Measurements from ENCODE around the gene TRAPPC12. TPM values are rescaled to one million over a fixed set of nuclear protein-coding genes. Genes with fewer than 3 reads are reported as not detected.
A peak's percentile ranks its signal among the peaks of the same experiment; 100 is the strongest.

Gene TRAPPC12
- total and polyA plus RNA-seq, 7 experiments from 2014 or later, result 29.8 to 160 (median 104) TPM

DNA sequence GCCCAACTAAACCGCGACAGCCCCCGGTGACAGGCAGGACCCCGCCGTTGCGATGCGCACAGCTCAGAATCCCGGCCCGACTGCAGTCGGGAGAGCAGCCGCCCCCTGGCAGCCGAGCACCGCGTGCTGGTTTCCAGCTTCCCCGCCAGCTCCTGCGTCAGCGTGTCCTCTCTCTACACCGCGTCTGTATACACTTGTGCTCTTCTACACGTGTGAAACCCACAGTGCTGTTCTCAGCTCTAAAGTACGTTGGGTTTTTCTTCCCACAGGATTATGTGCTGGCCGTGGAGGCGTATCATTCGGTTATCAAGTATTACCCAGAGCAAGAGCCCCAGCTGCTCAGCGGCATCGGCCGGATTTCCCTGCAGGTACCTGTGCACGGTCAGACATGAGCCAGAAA, 85.8 kb downstream of the TRAPPC12 start:
- Histone ChIP-seq H3K36me3 (ENCODE audit: control insufficient read depth in 2 of 3, insufficient read depth in 3 of 3, low read length in 3 of 3) (peaks cover 0 to 84% (median 11%) of the 10 kb centered on the region in 3 experiments), H3K4me1 (ENCODE audit: control insufficient read depth in 2 of 2, insufficient read depth in 2 of 2, low read length in 2 of 2) (peaks cover 0 to 5% of the 10 kb centered on the region in 2 donors), H3K27me3 (ENCODE audit: control insufficient read depth in 2 of 2, insufficient read depth in 2 of 2, low read length in 2 of 2) (no peaks in the 10 kb centered on the region), H3K4me3 (ENCODE audit: low read length) (no peak overlapping the region), H3K9me3 (ENCODE audit: control insufficient read depth in 2 of 3, low read length in 3 of 3) (no peaks in the 10 kb centered on the region), H3K27ac (ENCODE audit: low read depth, low read length) (no peak overlapping the region)
- Mint-ChIP-seq H3K4me1 (peaks cover 4 to 20% (median 14%) of the 10 kb centered on the region in 7 donors), H3K27ac (no peak overlapping the region), H3K9me3 (no peaks in the 10 kb centered on the region), H3K27me3 (no peaks in the 10 kb centered on the region), H3K36me3 (peaks cover 0 to 50% (median 18%) of the 10 kb centered on the region in 5 donors), H3K4me3 (no peak overlapping the region)
- CTCF ChIA-PET, result interaction anchor here (0.9 kb wide), 1 partner anchor 122 kb away, joined by 4 read pairs; no protein-coding TSS in a partner anchor
- no peak for DNase-seq
- intact Hi-C loops (cut with micrococcal nuclease), result no loop called here
- POLR2A ChIA-PET, result no interaction called here
- ATAC-seq, result no peak

DNA sequence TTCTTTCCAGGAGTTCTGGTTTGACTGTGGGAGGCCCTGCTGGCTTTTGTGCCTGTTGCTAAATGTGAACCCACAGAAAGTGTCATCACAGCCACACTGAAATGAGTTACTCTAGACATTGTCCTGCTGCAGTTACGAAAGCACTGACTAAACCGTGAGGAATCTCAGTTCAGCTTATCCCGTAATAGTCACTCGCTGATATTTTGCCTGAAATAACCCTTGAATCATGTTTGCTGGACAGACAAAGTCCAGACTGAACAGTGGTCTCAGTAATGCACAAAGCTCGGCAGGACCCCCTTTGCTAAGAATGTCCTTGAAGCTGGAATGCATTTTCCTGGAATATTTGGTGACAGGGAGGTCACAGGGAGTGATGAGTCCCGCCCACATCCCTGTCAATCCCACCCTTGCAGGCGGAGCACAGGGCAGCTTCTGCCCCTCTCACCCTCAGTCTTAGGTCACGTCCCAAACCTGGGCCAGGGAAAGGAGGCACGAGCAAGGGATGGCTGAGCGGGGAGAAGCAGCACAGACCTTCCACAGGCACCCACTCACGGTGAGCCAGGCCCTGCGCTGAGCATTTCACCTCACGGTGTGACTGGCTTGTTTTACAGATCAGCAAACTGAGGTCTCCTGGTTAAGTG, 86.5 kb downstream of the TRAPPC12 start:
- Mint-ChIP-seq H3K4me1 (peaks cover 4 to 14% (median 12%) of the 10 kb centered on the region in 7 donors), H3K36me3 (peaks cover 0 to 50% (median 18%) of the 10 kb centered on the region in 5 donors), H3K9me3 (no peaks in the 10 kb centered on the region), H3K4me3 (no peak overlapping the region), H3K27me3 (no peaks in the 10 kb centered on the region), H3K27ac (no peak overlapping the region)
- Histone ChIP-seq H3K4me3 (ENCODE audit: low read length) (no peak overlapping the region), H3K4me1 (ENCODE audit: control insufficient read depth in 2 of 2, insufficient read depth in 2 of 2, low read length in 2 of 2) (peaks cover 0 to 5% of the 10 kb centered on the region in 2 donors), H3K27ac (ENCODE audit: low read depth, low read length) (no peak overlapping the region), H3K36me3 (ENCODE audit: control insufficient read depth in 2 of 3, insufficient read depth in 3 of 3, low read length in 3 of 3) (peaks cover 4 to 85% (median 11%) of the 10 kb centered on the region in 3 experiments), H3K27me3 (ENCODE audit: control insufficient read depth in 2 of 2, insufficient read depth in 2 of 2, low read length in 2 of 2) (no peaks in the 10 kb centered on the region), H3K9me3 (ENCODE audit: control insufficient read depth in 2 of 3, low read length in 3 of 3) (no peaks in the 10 kb centered on the region)
- POLR2A ChIA-PET, result no interaction called here
- ATAC-seq (no peak), DNase-seq (no peak)
- intact Hi-C loops (cut with micrococcal nuclease), result no loop called here
- CTCF ChIA-PET, result interaction anchor here (0.9 kb wide), 1 partner anchor 24 kb away, joined by 4 read pairs; no protein-coding TSS in a partner anchor

DNA sequence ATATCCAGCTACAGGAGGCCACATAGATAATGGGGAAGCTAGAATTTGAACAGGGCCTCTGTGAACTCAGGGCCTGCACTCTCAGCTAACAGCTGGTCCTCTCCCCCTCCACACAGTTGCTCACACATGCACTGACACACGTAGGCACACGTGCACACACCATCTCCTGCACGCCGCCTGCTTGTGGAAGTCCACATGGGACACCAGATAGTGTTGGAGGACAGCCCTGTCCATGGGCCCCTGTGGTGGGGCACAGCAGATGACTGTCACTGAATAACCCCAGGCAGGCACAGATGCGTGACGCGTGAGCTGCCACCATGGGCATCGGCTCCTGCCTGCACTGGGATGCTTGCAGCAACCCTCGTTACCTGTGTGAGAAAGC, 87.0 kb downstream of the TRAPPC12 start:
- CTCF ChIA-PET, result interaction anchor here (0.9 kb wide), 1 partner anchor 25 kb away, joined by 4 read pairs; no protein-coding TSS in a partner anchor
- DNase-seq, result no peak
- peaks cover 0 to 54% (median 18%) of the 10 kb centered on the region in 5 donors for H3K36me3 Mint-ChIP-seq
- H3K4me3 ChIP-seq (ENCODE audit: low read length), result no peak overlapping the region
- POLR2A ChIA-PET, result no interaction called here
- no peaks in the 10 kb centered on the region for H3K9me3 Mint-ChIP-seq
- ATAC-seq, result no peak
- H3K27ac ChIP-seq (ENCODE audit: low read depth, low read length), result no peak overlapping the region
- H3K27me3 ChIP-seq (ENCODE audit: control insufficient read depth in 2 of 2, insufficient read depth in 2 of 2, low read length in 2 of 2), result no peaks in the 10 kb centered on the region
- peaks cover 4 to 10% (median 8%) of the 10 kb centered on the region in 7 donors for H3K4me1 Mint-ChIP-seq
- peaks cover 6 to 87% (median 11%) of the 10 kb centered on the region in 3 experiments for H3K36me3 ChIP-seq (ENCODE audit: control insufficient read depth in 2 of 3, insufficient read depth in 3 of 3, low read length in 3 of 3)
- intact Hi-C loops (cut with micrococcal nuclease), result no loop called here
- no peak overlapping the region for H3K27ac Mint-ChIP-seq
- H3K27me3 Mint-ChIP-seq, result no peaks in the 10 kb centered on the region
- no peaks in the 10 kb centered on the region for H3K9me3 ChIP-seq (ENCODE audit: control insufficient read depth in 2 of 3, low read length in 3 of 3)
- H3K4me1 ChIP-seq (ENCODE audit: control insufficient read depth in 2 of 2, insufficient read depth in 2 of 2, low read length in 2 of 2), result peaks cover 0 to 5% of the 10 kb centered on the region in 2 donors
- H3K4me3 Mint-ChIP-seq, result no peak overlapping the region

DNA sequence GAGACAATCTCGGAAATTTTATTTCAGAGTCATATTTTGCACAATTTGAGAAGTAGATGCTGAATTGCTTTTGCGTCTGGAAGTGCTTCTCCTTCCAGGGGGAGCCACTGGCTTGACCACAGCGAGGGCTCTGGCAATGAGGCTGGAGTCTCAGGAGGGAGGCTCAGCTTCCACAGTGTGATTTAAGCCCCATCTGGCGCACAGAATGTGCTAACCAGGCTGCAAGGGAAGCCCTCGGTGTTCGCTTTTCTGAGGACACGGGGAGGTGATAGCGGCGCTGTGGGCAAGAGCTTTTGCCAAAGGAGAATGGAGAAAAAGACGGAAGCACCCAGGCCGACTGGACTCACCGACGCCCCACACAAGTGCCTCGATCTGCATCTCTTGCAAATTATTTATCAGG, 87.5 kb downstream of the TRAPPC12 start:
- H3K36me3 ChIP-seq (ENCODE audit: control insufficient read depth in 2 of 3, insufficient read depth in 3 of 3, low read length in 3 of 3), result peaks cover 6 to 92% (median 11%) of the 10 kb centered on the region in 3 experiments
- Mint-ChIP-seq H3K27me3 (no peaks in the 10 kb centered on the region), H3K4me1 (peaks cover 2 to 6% (median 4%) of the 10 kb centered on the region in 7 donors), H3K4me3 (no peak overlapping the region), H3K9me3 (no peaks in the 10 kb centered on the region), H3K36me3 (peaks cover 0 to 58% (median 18%) of the 10 kb centered on the region in 5 donors), H3K27ac (peak overlapping the region in 1 of 9 donors; percentile 62)
- H3K9me3 ChIP-seq (ENCODE audit: control insufficient read depth in 2 of 3, low read length in 3 of 3), result no peaks in the 10 kb centered on the region
- H3K27ac ChIP-seq (ENCODE audit: low read depth, low read length), result no peak overlapping the region
- POLR2A ChIA-PET, result no interaction called here
- no peaks in the 10 kb centered on the region for H3K27me3 ChIP-seq (ENCODE audit: control insufficient read depth in 2 of 2, insufficient read depth in 2 of 2, low read length in 2 of 2)
- intact Hi-C loops (cut with micrococcal nuclease), result no loop called here
- H3K4me1 ChIP-seq (ENCODE audit: control insufficient read depth in 2 of 2, insufficient read depth in 2 of 2, low read length in 2 of 2), result peaks cover 0 to 2% of the 10 kb centered on the region in 2 donors
- ATAC-seq (no peak), DNase-seq (no peak)
- no peak overlapping the region for H3K4me3 ChIP-seq (ENCODE audit: low read length)
- CTCF ChIA-PET, result interaction anchor here (0.7 kb wide), 1 partner anchor 171 kb away, joined by 3 read pairs; no protein-coding TSS in a partner anchor

DNA sequence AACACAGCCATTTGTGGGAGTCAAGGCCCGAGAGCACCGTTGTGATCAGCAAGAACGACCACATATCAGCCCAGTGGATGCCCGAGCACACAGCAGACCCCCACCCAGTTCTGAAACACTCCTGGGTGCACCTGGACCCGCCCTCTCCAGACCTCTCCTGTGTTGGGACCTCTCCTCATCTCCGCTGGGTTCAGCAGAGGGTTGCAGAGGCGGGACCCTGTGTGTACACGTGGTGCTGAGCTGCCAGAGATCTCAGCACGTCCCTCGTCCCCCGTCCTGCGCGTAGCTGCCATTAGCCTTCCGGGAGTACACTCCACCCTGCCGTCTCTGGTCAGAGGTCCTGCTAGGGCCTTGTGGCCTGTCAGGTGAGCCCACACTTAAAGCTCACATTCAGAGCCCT, 88.2 kb downstream of the TRAPPC12 start:
- peaks cover 6 to 97% (median 11%) of the 10 kb centered on the region in 3 experiments for H3K36me3 ChIP-seq (ENCODE audit: control insufficient read depth in 2 of 3, insufficient read depth in 3 of 3, low read length in 3 of 3)

DNA sequence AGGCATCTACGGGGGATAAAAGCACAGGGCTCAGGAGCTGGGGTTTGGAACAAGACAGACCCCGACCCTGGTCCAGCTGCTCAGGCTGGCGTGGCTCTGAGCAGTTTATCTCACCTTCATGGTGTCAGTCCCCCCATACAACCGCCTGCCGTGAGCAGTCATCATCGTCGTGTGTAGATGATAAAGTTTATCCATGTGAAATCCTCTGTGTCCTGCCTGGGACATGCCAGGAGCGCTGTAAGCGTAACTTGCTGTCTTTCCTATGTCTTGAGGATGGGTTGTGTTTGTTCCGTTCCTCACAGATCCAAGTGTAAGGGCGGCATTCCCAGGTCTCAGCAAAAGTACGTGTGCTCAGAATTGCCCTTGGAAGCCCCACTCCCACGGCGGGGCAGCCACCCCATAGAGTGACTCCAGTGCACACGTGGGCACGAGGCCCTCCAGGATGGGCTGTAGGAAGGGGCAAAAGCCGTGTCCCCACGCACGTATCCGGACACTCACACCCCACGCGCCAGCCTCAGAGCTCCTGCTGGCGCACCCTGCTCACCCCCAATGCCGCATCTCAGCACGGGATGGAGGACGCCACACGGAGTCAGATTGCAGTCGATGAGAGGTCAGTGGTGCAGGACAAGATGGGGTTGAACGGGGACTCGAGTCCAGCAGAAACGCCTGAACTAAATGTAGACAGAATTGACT, 88.9 kb downstream of the TRAPPC12 start:
- Histone ChIP-seq H3K9me3 (ENCODE audit: control insufficient read depth in 2 of 3, low read length in 3 of 3) (no peaks in the 10 kb centered on the region), H3K27ac (ENCODE audit: low read depth, low read length) (no peak overlapping the region), H3K4me3 (ENCODE audit: low read length) (no peak overlapping the region), H3K36me3 (ENCODE audit: control insufficient read depth in 2 of 3, insufficient read depth in 3 of 3, low read length in 3 of 3) (peaks cover 6 to 96% (median 11%) of the 10 kb centered on the region in 3 experiments), H3K4me1 (ENCODE audit: control insufficient read depth in 2 of 2, insufficient read depth in 2 of 2, low read length in 2 of 2) (no peaks in the 10 kb centered on the region), H3K27me3 (ENCODE audit: control insufficient read depth in 2 of 2, insufficient read depth in 2 of 2, low read length in 2 of 2) (no peaks in the 10 kb centered on the region)
- H3K9me3 Mint-ChIP-seq, result no peaks in the 10 kb centered on the region
- no peak for DNase-seq
- peaks cover 0 to 3% (median 0%) of the 10 kb centered on the region in 7 donors for H3K4me1 Mint-ChIP-seq
- CTCF ChIA-PET, result no interaction called here
- no peak overlapping the region for H3K4me3 Mint-ChIP-seq
- intact Hi-C loops (cut with micrococcal nuclease), result no loop called here
- peaks cover 3 to 68% (median 27%) of the 10 kb centered on the region in 5 donors for H3K36me3 Mint-ChIP-seq
- peak overlapping the region in 1 of 9 donors; percentile 12 for H3K27ac Mint-ChIP-seq
- H3K27me3 Mint-ChIP-seq, result no peaks in the 10 kb centered on the region
- POLR2A ChIA-PET, result no interaction called here
- ATAC-seq, result no peak

More for the DNA sequence above, 88.2 kb downstream of the TRAPPC12 start:
- H3K27ac ChIP-seq (ENCODE audit: low read depth, low read length), result no peak overlapping the region
- DNase-seq (no peak), ATAC-seq (no peak)
- Mint-ChIP-seq H3K4me1 (peaks cover 0 to 3% (median 0%) of the 10 kb centered on the region in 7 donors), H3K36me3 (peaks cover 1 to 65% (median 25%) of the 10 kb centered on the region in 5 donors), H3K9me3 (no peaks in the 10 kb centered on the region), H3K27ac (no peak overlapping the region), H3K4me3 (no peak overlapping the region), H3K27me3 (no peaks in the 10 kb centered on the region)
- intact Hi-C loops (cut with micrococcal nuclease), result no loop called here
- ChIA-PET CTCF (interaction anchor here (0.7 kb wide), 1 partner anchor 171 kb away, joined by 3 read pairs; no protein-coding TSS in a partner anchor), POLR2A (no interaction called here)
- H3K4me3 ChIP-seq (ENCODE audit: low read length), result no peak overlapping the region
- H3K4me1 ChIP-seq (ENCODE audit: control insufficient read depth in 2 of 2, insufficient read depth in 2 of 2, low read length in 2 of 2), result no peaks in the 10 kb centered on the region
- no peaks in the 10 kb centered on the region for H3K27me3 ChIP-seq (ENCODE audit: control insufficient read depth in 2 of 2, insufficient read depth in 2 of 2, low read length in 2 of 2)
- H3K9me3 ChIP-seq (ENCODE audit: control insufficient read depth in 2 of 3, low read length in 3 of 3), result no peaks in the 10 kb centered on the region

Measured in naive thymus-derived CD4-positive, alpha-beta T cell (primary cell).